Measurements from ENCODE around the gene RSAD1.

DNA sequence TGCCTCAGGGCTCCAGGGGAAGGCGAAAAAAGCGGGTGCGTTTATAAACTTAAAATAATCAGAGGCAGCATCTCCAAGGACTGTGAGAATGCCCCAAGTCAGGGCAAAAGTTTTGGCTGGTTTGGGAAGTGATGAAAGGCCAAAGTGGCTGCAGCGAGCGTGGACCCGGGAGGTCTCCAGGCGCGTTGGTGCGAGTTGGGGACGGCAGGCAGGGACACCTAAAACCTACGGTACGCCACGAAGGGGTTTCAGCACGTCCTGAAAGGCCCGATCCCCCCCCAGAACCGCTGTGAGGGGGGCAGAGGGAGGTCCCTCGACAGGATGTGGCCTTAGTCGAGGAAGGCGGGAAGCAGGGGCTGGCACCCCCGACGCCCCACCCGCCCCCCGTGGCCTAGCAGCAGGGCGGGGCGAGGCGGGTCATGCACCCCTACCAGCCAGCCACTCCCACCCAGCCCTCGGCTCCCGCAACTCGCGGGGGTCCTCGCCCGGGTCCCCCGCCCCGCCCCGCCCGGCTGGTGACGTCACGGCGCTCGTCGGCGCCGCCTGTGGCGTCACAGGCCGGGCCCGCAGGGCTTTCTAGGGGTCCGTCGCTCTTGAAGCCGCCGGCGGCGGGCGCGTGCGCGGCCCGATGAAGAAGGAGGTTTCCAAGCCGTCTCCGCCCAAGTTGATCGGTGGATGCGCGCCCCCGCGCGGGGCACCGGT, 29.4 kb downstream of the RSAD1 start, which contains the start of gene MYCBPAP:
- TF ChIP-seq CTCF (IDR thresholded peaks at IDR 0.05), result peak in 2 of 7 experiments; percentile 27 to 35
- TF ChIP-seq POLR2A (IDR thresholded peaks at IDR 0.05), result peak in 1 of 3 donors; percentile 19

All from body of pancreas (tissue), 4 donors.